ENCODE data around the gene OR6K3.

Gene OR6K3

DNA sequence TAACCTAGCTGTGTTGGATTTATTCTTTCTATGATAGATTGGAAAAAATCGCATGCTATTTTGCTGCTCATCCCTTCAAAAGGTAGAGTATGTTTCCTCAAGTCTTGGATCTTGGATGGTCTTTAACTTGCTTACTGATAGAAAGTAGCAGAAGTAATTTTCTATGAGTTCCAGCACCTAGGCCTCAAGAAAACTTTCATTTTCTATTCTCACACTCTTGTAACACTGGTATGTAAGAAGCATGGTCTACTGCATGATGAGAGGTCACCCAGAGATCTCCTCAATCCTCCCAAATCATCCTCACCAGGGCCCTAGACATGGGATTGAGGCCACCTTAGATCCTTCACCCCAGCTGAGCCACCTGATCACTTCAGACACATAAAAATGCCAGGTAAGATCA is 41.2 kb downstream of the OR6K3 start:
- H3K4me1 ChIP-seq (ENCODE audit: insufficient read depth, low read length), result no peaks in the 10 kb centered on the region
- H3K27me3 ChIP-seq (ENCODE audit: insufficient read depth, low read length), result peaks cover 3% of the 10 kb centered on the region
- no peaks in the 10 kb centered on the region for H3K9me3 ChIP-seq (ENCODE audit: low read length)
- H2AFZ ChIP-seq (ENCODE audit: low read depth, low read length), result no peak overlapping the region
- H3K36me3 ChIP-seq (ENCODE audit: insufficient read depth, low read length), result no peaks in the 10 kb centered on the region
- no peak overlapping the region for H3K4me3 ChIP-seq (ENCODE audit: low read length)

DNA sequence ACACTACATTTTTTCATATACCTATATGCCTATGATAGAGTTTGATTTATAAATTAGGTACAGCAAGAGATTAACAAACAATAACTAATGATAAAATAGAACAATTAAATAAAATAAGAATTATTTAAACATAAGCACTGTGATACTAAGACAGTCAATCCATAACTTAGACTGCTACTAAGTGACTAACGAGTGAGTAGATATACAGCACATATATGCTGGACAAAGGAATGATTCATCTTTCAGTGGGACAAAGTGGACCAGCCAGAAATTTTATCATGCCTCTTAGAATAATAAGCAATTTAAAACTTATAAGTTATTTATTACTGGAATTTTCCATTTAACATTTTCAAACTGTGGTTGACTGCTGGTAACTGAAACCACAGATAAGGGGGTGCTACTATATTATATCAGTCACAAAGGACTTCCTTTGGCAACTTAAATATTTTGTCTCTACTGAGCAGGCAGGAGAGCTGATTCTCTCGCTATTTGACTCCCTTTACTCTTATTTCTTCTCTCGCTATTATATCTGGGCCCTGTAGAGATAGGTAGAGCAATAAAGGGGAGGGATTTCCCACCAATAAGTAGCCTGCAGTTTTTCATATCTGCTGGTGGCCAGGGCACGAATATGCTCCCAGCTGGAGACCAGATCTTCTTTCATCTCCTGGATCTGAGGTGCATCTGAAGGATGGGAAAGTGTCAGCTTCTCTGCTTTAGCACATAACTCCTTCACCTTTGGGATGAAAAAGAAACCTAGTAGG is 44.8 kb downstream of the OR6K3 start:
- Histone ChIP-seq H3K36me3 (ENCODE audit: insufficient read depth, low read length) (no peaks in the 10 kb centered on the region), H3K9me3 (ENCODE audit: low read length) (no peaks in the 10 kb centered on the region), H3K4me3 (ENCODE audit: low read length) (no peak overlapping the region), H3K27me3 (ENCODE audit: insufficient read depth, low read length) (no peaks in the 10 kb centered on the region), H2AFZ (ENCODE audit: low read depth, low read length) (no peak overlapping the region), H3K4me1 (ENCODE audit: insufficient read depth, low read length) (no peaks in the 10 kb centered on the region)

DNA sequence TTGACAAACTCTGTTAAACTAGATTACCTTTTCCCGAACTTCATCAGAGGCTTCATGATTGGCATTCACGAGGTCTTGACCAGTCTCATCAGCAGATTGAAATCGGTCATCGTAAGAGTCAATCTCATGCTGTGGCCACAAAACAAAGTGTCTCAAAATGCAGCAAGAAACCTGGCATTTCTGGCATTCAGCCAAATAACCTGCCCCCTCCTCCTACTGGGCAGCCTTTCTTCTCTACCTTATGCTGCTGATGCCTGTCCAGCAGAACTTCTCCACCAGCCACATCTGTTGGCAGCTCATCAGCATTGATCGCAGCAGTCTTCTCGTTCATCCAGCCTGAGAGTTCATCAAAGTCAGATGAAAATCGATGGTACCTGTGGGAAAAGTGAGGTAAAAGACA is 46.2 kb downstream of the OR6K3 start:
- Histone ChIP-seq H3K9me3 (ENCODE audit: low read length) (no peaks in the 10 kb centered on the region), H3K27me3 (ENCODE audit: insufficient read depth, low read length) (no peaks in the 10 kb centered on the region), H3K4me3 (ENCODE audit: low read length) (no peak overlapping the region), H2AFZ (ENCODE audit: low read depth, low read length) (no peak overlapping the region), H3K4me1 (ENCODE audit: insufficient read depth, low read length) (no peaks in the 10 kb centered on the region), H3K36me3 (ENCODE audit: insufficient read depth, low read length) (no peaks in the 10 kb centered on the region)

All from neuron (in vitro differentiated cells).